Tibial nerve (tissue), 3 donors: Measurements from ENCODE around the gene CHN2.

Source experiments
- EP300 ChIP-seq, 2 donors: sonication (generic); formaldehyde crosslinking; IDR thresholded peaks; one replicate each; pipeline ENCODE4 v1.6.1; 2017; ENCODE audit warnings: antibody characterized with exemption in 2 of 2, mild to moderate bottlenecking in 1 of 2
- POLR2A ChIP-seq, 2 donors: fragments of 450-650 bp; IDR thresholded peaks; one replicate each; pipeline ENCODE4 v1.6.1; 2017; ENCODE audit warnings: antibody characterized with exemption in 2 of 2, mild to moderate bottlenecking in 2 of 2, moderate library complexity in 2 of 2

DNA sequence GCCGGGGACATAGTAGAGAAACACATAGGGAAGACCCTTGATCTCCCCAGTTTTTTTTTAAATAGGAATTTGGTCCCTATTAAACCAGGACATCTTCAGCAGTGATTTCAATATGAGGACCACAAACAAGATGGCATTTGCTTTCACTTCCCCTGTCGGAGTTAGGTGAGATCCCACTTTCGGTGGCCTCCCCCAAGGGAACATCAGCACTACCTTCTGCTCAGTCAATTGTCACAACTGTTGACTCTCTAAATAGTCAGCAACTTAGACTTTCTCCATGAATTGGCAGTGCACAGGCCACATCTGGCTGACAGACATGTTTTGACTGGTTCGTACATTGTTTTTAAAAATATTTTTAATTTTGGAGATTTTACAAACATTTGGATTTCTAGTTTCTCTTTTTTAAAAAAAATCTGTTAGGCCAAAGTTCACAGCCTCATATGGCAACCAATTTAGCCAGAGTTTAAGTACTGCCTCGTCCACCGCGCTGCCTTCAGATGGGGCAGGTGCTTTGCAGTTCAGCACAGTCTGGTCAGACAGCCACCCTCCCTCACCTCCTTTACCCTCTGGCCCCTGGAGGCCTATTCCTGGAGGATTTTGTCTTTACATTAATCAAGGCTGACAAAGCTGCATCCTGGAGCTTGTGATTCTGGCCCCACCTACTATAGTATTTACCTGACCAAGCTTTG is 229.9 kb downstream of the CHN2 start:
- TF ChIP-seq EP300 (IDR thresholded peaks at IDR 0.05) (no peak), POLR2A (IDR thresholded peaks at IDR 0.05) (no peak)
